Neural cell (in vitro differentiated cells): ENCODE measurements around the gene ARAP2. TPM values are rescaled to one million over a fixed set of nuclear protein-coding genes. Genes with fewer than 3 reads are reported as not detected.

Experiments
- H2AFZ ChIP-seq: fragments of 200-600, 300-800 bp; sonication (generic), shearing (Covaris generic); 2 replicates; pipeline ENCODE4 v1.6.0; 2014; ENCODE audit warnings: low read depth, mild to moderate bottlenecking, antibody characterized with exemption, low read length, moderate library complexity
- H3F3A ChIP-seq: fragments of 200-600 bp; shearing (Covaris generic); 2 replicates; pipeline ENCODE4 v1.6.1; 2016; ENCODE audit warnings: mild to moderate bottlenecking, moderate library complexity, mixed read lengths, antibody characterized with exemption, low read length; ENCODE audit not compliant: insufficient read depth, poor library complexity, severe bottlenecking
- H3K27ac ChIP-seq: fragments of 200-600, 300-800 bp; sonication (generic), shearing (Covaris generic); 2 replicates; pipeline ENCODE4 v1.5.1; 2014; ENCODE audit warnings: mild to moderate bottlenecking, low read length, moderate library complexity
- H3K27me3 ChIP-seq: fragments of 300-800, 200-600 bp; sonication (generic), shearing (Covaris generic); 2 replicates; pipeline ENCODE4 v1.6.0; 2014; ENCODE audit warnings: mild to moderate bottlenecking, low read depth, low read length, moderate library complexity; ENCODE audit not compliant: insufficient read depth
- H3K36me3 ChIP-seq: fragments of 300-800, 200-600 bp; sonication (generic), shearing (Covaris generic); 2 replicates; pipeline ENCODE4 v1.5.1; 2014; ENCODE audit warnings: mild to moderate bottlenecking, antibody characterized with exemption, low read length, moderate library complexity; ENCODE audit not compliant: insufficient read depth
- H3K4me2 ChIP-seq: fragments of 300-800, 200-600 bp; sonication (generic), shearing (Covaris generic); 2 replicates; pipeline ENCODE4 v1.6.0; 2014; ENCODE audit warnings: mild to moderate bottlenecking, low read length
- H3K4me3 ChIP-seq: fragments of 300-800, 200-600 bp; sonication (generic), shearing (Covaris generic); 2 replicates; pipeline ENCODE4 v1.5.1; 2014; ENCODE audit warnings: mild to moderate bottlenecking, low read length, moderate library complexity
- H3K79me2 ChIP-seq: fragments of 200-600 bp; shearing (Covaris generic); replicated peaks from 2 replicates; pipeline ENCODE4 v1.6.0; 2014; ENCODE audit warnings: mild to moderate bottlenecking, low read length, moderate library complexity; ENCODE audit not compliant: insufficient read depth
- H3K9ac ChIP-seq: fragments of 300-800, 200-600 bp; sonication (generic), shearing (Covaris generic); 2 replicates; pipeline ENCODE4 v1.6.1; 2016; ENCODE audit warnings: mild to moderate bottlenecking, low read length, mixed read lengths
- H3K9me2 ChIP-seq: fragments of 200-600 bp; shearing (Covaris generic); 2 replicates; pipeline ENCODE4 v1.6.1; 2016; ENCODE audit warnings: mild to moderate bottlenecking, low read length, mixed read lengths; ENCODE audit not compliant: insufficient read depth
- H3K9me3 ChIP-seq: fragments of 200-600, 300-800 bp; sonication (generic), shearing (Covaris generic); 2 replicates; pipeline ENCODE4 v1.6.1; 2016; ENCODE audit warnings: mild to moderate bottlenecking, mixed run types, low read length, moderate library complexity, mixed read lengths
- H4K20me1 ChIP-seq: fragments of 200-600 bp; shearing (Covaris generic); 2 replicates; pipeline ENCODE4 v1.6.1; 2016; ENCODE audit warnings: mild to moderate bottlenecking, mixed run types; ENCODE audit not compliant: insufficient read depth
- CTCF ChIP-seq: fragments of 450-650 bp; IDR thresholded peaks from 2 replicates; pipeline ENCODE4 v1.5.1; 2014; ENCODE audit warnings: antibody characterized with exemption, mild to moderate bottlenecking, moderate library complexity; ENCODE audit not compliant: poor library complexity, severe bottlenecking
- EP300 ChIP-seq: fragments of 450-650 bp; conservative IDR thresholded peaks from 2 replicates; pipeline ENCODE4 v1.6.1; 2014; ENCODE audit warnings: antibody characterized with exemption, mild to moderate bottlenecking, moderate library complexity; ENCODE audit not compliant: poor library complexity, severe bottlenecking
- EZH2 ChIP-seq: fragments of 200-600, 300-800 bp; shearing (Covaris generic), sonication (generic); IDR thresholded peaks from 2 replicates; pipeline ENCODE4 v1.6.1; 2014; ENCODE audit warnings: antibody characterized with exemption, low read length, borderline replicate concordance, mild to moderate bottlenecking; ENCODE audit not compliant: insufficient read depth, poor library complexity, severe bottlenecking
- MXI1 ChIP-seq: fragments of 450-650 bp; conservative IDR thresholded peaks from 2 replicates; pipeline ENCODE4 v1.6.1; 2014; ENCODE audit warnings: antibody characterized with exemption, mild to moderate bottlenecking; ENCODE audit not compliant: poor library complexity, severe bottlenecking
- POLR2AphosphoS5 ChIP-seq: IDR thresholded peaks from 2 replicates; pipeline ENCODE4 v1.6.1; 2012
- RAD21 ChIP-seq: fragments of 450-650 bp; conservative IDR thresholded peaks from 2 replicates; pipeline ENCODE4 v1.6.1; 2014; ENCODE audit warnings: antibody characterized with exemption, mild to moderate bottlenecking, moderate library complexity
- REST ChIP-seq: IDR thresholded peaks from 2 replicates; pipeline ENCODE4 v1.6.1; 2012; ENCODE audit warnings: borderline replicate concordance
- SMC3 ChIP-seq: fragments of 450-650 bp; conservative IDR thresholded peaks from 2 replicates; pipeline ENCODE4 v1.6.1; 2014; ENCODE audit warnings: antibody characterized with exemption, mild to moderate bottlenecking, moderate library complexity; ENCODE audit not compliant: poor library complexity
- TAF1 ChIP-seq: IDR thresholded peaks from 2 replicates; pipeline ENCODE4 v1.6.1; 2012; ENCODE audit warnings: low read depth
- polyA plus RNA-seq: library from polyadenylated mRNA; depleted of rRNA; stranded (reverse); fragments of >200 nt; gene quantifications from 2 replicates; pipeline ENCODE4 v1.2.3, GENCODE V29; 2014

ARAP2 gene
- polyA plus RNA-seq, 1 donor from 2014 or later: 2.1 TPM

GRCh38 chr4:36207831-36208520 lies 36.3 kb downstream of the ARAP2 start (continued):
- TF ChIP-seq SMC3: no peak

- Histone ChIP-seq H3F3A (no peaks in the 10 kb centered on the region), H3K27me3 (no peaks in the 10 kb centered on the region), H3K9me2 (no peaks in the 10 kb centered on the region), H3K27ac (no peak overlapping the region), H3K9me3 (no peaks in the 10 kb centered on the region), H3K4me3 (no peak overlapping the region), H3K36me3 (no peaks in the 10 kb centered on the region), H3K4me2 (no peak overlapping the region), H3K79me2 (no peaks in the 10 kb centered on the region), H4K20me1 (no peaks in the 10 kb centered on the region), H3K9ac (no peak overlapping the region), H2AFZ (no peak overlapping the region)
- no peak for TF ChIP-seq TAF1
- no peak for TF ChIP-seq RAD21
- no peak for TF ChIP-seq EZH2
- no peak for TF ChIP-seq CTCF
- TF ChIP-seq REST: no peak
- no peak for TF ChIP-seq SMC3
- no peak for TF ChIP-seq POLR2AphosphoS5
- no peak for TF ChIP-seq MXI1
- TF ChIP-seq EP300: no peak
Observed at GRCh38 chr4:36207367-36207766, 36.9 kb downstream of the ARAP2 start.

GRCh38 chr4:36206603-36207311 lies 37.6 kb downstream of the ARAP2 start:
- H3K9me2 ChIP-seq: no peaks in the 10 kb centered on the region
- H4K20me1 ChIP-seq: no peaks in the 10 kb centered on the region
- H3K9ac ChIP-seq: no peak overlapping the region
- H3K79me2 ChIP-seq: no peaks in the 10 kb centered on the region
- no peak overlapping the region for H3K4me2 ChIP-seq
- no peak overlapping the region for H3K4me3 ChIP-seq
- no peak overlapping the region for H2AFZ ChIP-seq
- no peaks in the 10 kb centered on the region for H3K9me3 ChIP-seq
- no peaks in the 10 kb centered on the region for H3K36me3 ChIP-seq
- H3K27ac ChIP-seq: no peak overlapping the region
- no peaks in the 10 kb centered on the region for H3F3A ChIP-seq
- no peak for TF ChIP-seq CTCF
- no peak for TF ChIP-seq MXI1
- TF ChIP-seq TAF1: no peak
- TF ChIP-seq REST: no peak
- no peak for TF ChIP-seq POLR2AphosphoS5
- TF ChIP-seq SMC3: no peak
- TF ChIP-seq EZH2: no peak
- no peak for TF ChIP-seq RAD21
- TF ChIP-seq EP300: no peak
- no peaks in the 10 kb centered on the region for H3K27me3 ChIP-seq
